ENCODE measurements around the gene HCN4. TPM values are rescaled to one million over a fixed set of nuclear protein-coding genes. Genes with fewer than 3 reads are reported as not detected.

HCN4 gene
- total RNA-seq, 2 donors from 2014 or later, result not detected

GRCh38 chr15:73387507-73388255 lies 18.9 kb upstream of the HCN4 start:
- no peak for ATAC-seq
- Mint-ChIP-seq H3K27me3 (peaks cover 28 to 30% of the 10 kb centered on the region in 2 donors), H3K36me3 (no peaks in the 10 kb centered on the region), H3K27ac (no peak overlapping the region), H3K4me3 (no peak overlapping the region), H3K9me3 (no peaks in the 10 kb centered on the region), H3K4me1 (ENCODE audit: low read depth in 2 of 2) (no peaks in the 10 kb centered on the region)
- DNase-seq (ENCODE audit: low spot score), result no peak

- H3K4me1 Mint-ChIP-seq (ENCODE audit: low read depth in 2 of 2), result no peaks in the 10 kb centered on the region
These were observed 18.2 kb upstream of the HCN4 start for GRCh38 chr15:73386886-73387506.

GRCh38 chr15:73386238-73386637 lies 17.5 kb upstream of the HCN4 start:
- DNase-seq (ENCODE audit: low spot score) (no peak), ATAC-seq (no peak)
- Mint-ChIP-seq H3K4me3 (no peak overlapping the region), H3K9me3 (peaks cover 2% of the 10 kb centered on the region), H3K27me3 (peaks cover 28 to 29% of the 10 kb centered on the region in 2 donors), H3K27ac (no peak overlapping the region), H3K4me1 (ENCODE audit: low read depth in 2 of 2) (no peaks in the 10 kb centered on the region), H3K36me3 (peaks cover 8% of the 10 kb centered on the region)

More at GRCh38 chr15:73386886-73387506, 18.2 kb upstream of the HCN4 start:
- H3K27ac Mint-ChIP-seq, result no peak overlapping the region
- peaks cover 24 to 26% of the 10 kb centered on the region in 2 donors for H3K27me3 Mint-ChIP-seq
- no peak for ATAC-seq
- DNase-seq (ENCODE audit: low spot score), result no peak
- no peaks in the 10 kb centered on the region for H3K9me3 Mint-ChIP-seq
- H3K4me3 Mint-ChIP-seq, result no peak overlapping the region
- H3K36me3 Mint-ChIP-seq, result peaks cover under 1% of the 10 kb centered on the region

GRCh38 chr15:73385205-73385604 lies 16.4 kb upstream of the HCN4 start:
- Mint-ChIP-seq H3K27ac (no peak overlapping the region), H3K9me3 (peaks cover 8% of the 10 kb centered on the region), H3K27me3 (peaks cover 35 to 39% of the 10 kb centered on the region in 2 donors), H3K4me3 (no peak overlapping the region), H3K36me3 (peaks cover 12% of the 10 kb centered on the region), H3K4me1 (ENCODE audit: low read depth in 2 of 2) (no peaks in the 10 kb centered on the region)
- ATAC-seq (no peak), DNase-seq (ENCODE audit: low spot score) (no peak)

- no peak for ATAC-seq
- Mint-ChIP-seq H3K27ac (no peak overlapping the region), H3K4me3 (no peak overlapping the region), H3K27me3 (peaks cover 35 to 44% of the 10 kb centered on the region in 2 donors), H3K9me3 (peaks cover 8% of the 10 kb centered on the region), H3K36me3 (peaks cover 12% of the 10 kb centered on the region), H3K4me1 (ENCODE audit: low read depth in 2 of 2) (no peaks in the 10 kb centered on the region)
- no peak for DNase-seq (ENCODE audit: low spot score)
These were observed 14.8 kb upstream of the HCN4 start for GRCh38 chr15:73383310-73384189.

- H3K4me1 Mint-ChIP-seq (ENCODE audit: low read depth in 2 of 2), result no peaks in the 10 kb centered on the region
- no peak for DNase-seq (ENCODE audit: low spot score)
These were observed 13.4 kb upstream of the HCN4 start for GRCh38 chr15:73382115-73382514.

GRCh38 chr15:73380661-73381060 lies 11.9 kb upstream of the HCN4 start:
- Mint-ChIP-seq H3K27me3 (peaks cover 30 to 39% of the 10 kb centered on the region in 2 donors), H3K27ac (no peak overlapping the region), H3K36me3 (peaks cover 12% of the 10 kb centered on the region), H3K9me3 (peaks cover 8% of the 10 kb centered on the region), H3K4me1 (ENCODE audit: low read depth in 2 of 2) (no peaks in the 10 kb centered on the region), H3K4me3 (no peak overlapping the region)
- no peak for ATAC-seq
- DNase-seq (ENCODE audit: low spot score), result no peak

More at GRCh38 chr15:73382115-73382514, 13.4 kb upstream of the HCN4 start:
- H3K4me3 Mint-ChIP-seq, result no peak overlapping the region
- peaks cover 8% of the 10 kb centered on the region for H3K9me3 Mint-ChIP-seq
- H3K27me3 Mint-ChIP-seq, result peaks cover 32 to 44% of the 10 kb centered on the region in 2 donors
- no peak overlapping the region for H3K27ac Mint-ChIP-seq
- peaks cover 12% of the 10 kb centered on the region for H3K36me3 Mint-ChIP-seq
- no peak for ATAC-seq

- DNase-seq (ENCODE audit: low spot score) (no peak), ATAC-seq (no peak)
- Mint-ChIP-seq H3K4me1 (ENCODE audit: low read depth in 2 of 2) (no peaks in the 10 kb centered on the region), H3K9me3 (peaks cover 8% of the 10 kb centered on the region), H3K27ac (no peak overlapping the region), H3K27me3 (peaks cover 23 to 34% of the 10 kb centered on the region in 2 donors), H3K4me3 (no peak overlapping the region), H3K36me3 (peaks cover 12% of the 10 kb centered on the region)
These were observed 9.3 kb upstream of the HCN4 start for GRCh38 chr15:73378089-73378488.

GRCh38 chr15:73375755-73376305 lies 7.1 kb upstream of the HCN4 start:
- H3K36me3 Mint-ChIP-seq, result no peaks in the 10 kb centered on the region
- no peaks in the 10 kb centered on the region for H3K4me1 Mint-ChIP-seq (ENCODE audit: low read depth in 2 of 2)
- peaks cover 3% of the 10 kb centered on the region for H3K9me3 Mint-ChIP-seq
- no peak overlapping the region for H3K4me3 Mint-ChIP-seq
- ATAC-seq (no peak), DNase-seq (ENCODE audit: low spot score) (no peak)
- H3K27me3 Mint-ChIP-seq, result peaks cover 27 to 41% of the 10 kb centered on the region in 2 donors
- H3K27ac Mint-ChIP-seq, result no peak overlapping the region

GRCh38 chr15:73375012-73375411 lies 6.3 kb upstream of the HCN4 start:
- Mint-ChIP-seq H3K4me3 (no peak overlapping the region), H3K36me3 (no peaks in the 10 kb centered on the region), H3K27me3 (peaks cover 27 to 39% of the 10 kb centered on the region in 2 donors), H3K4me1 (ENCODE audit: low read depth in 2 of 2) (no peaks in the 10 kb centered on the region), H3K9me3 (no peaks in the 10 kb centered on the region), H3K27ac (no peak overlapping the region)
- ATAC-seq, result no peak
- no peak for DNase-seq (ENCODE audit: low spot score)

GRCh38 chr15:73374604-73375003 lies 5.8 kb upstream of the HCN4 start:
- Mint-ChIP-seq H3K27me3 (peaks cover 26 to 36% of the 10 kb centered on the region in 2 donors), H3K27ac (no peak overlapping the region), H3K9me3 (no peaks in the 10 kb centered on the region)

GRCh38 chr15:73373221-73373620 lies 4.5 kb upstream of the HCN4 start:
- no peaks in the 10 kb centered on the region for H3K9me3 Mint-ChIP-seq
- H3K4me1 Mint-ChIP-seq (ENCODE audit: low read depth in 2 of 2), result no peaks in the 10 kb centered on the region
- H3K27me3 Mint-ChIP-seq, result peaks cover 25 to 36% of the 10 kb centered on the region in 2 donors
- no peak overlapping the region for H3K27ac Mint-ChIP-seq
- ATAC-seq, result peak in 1 of 2 donors; percentile 50
- no peak overlapping the region for H3K4me3 Mint-ChIP-seq
- DNase-seq (ENCODE audit: low spot score), result no peak
- no peaks in the 10 kb centered on the region for H3K36me3 Mint-ChIP-seq

More at GRCh38 chr15:73374604-73375003, 5.8 kb upstream of the HCN4 start:
- no peaks in the 10 kb centered on the region for H3K36me3 Mint-ChIP-seq
- ATAC-seq (no peak), DNase-seq (ENCODE audit: low spot score) (no peak)
- H3K4me3 Mint-ChIP-seq, result no peak overlapping the region
- no peaks in the 10 kb centered on the region for H3K4me1 Mint-ChIP-seq (ENCODE audit: low read depth in 2 of 2)

- Mint-ChIP-seq H3K4me1 (ENCODE audit: low read depth in 2 of 2) (no peaks in the 10 kb centered on the region), H3K4me3 (no peak overlapping the region), H3K9me3 (no peaks in the 10 kb centered on the region), H3K36me3 (no peaks in the 10 kb centered on the region), H3K27me3 (peaks cover 28 to 39% of the 10 kb centered on the region in 2 donors), H3K27ac (no peak overlapping the region)
- ATAC-seq (no peak), DNase-seq (ENCODE audit: low spot score) (no peak)
These were observed 3.1 kb upstream of the HCN4 start for GRCh38 chr15:73371812-73372211.
